GM12891 (cell line): ENCODE data around the gene CD180.

ENCODE experiments used
- POLR2A ChIP-seq: IDR thresholded peaks from 2 replicates; pipeline ENCODE4 v1.6.1; 2011; ENCODE audit warnings: low read depth, low read length, control low read depth
- POLR2AphosphoS5 ChIP-seq: IDR thresholded peaks from 2 replicates; pipeline ENCODE4 v1.6.1; 2011; ENCODE audit warnings: low read depth, low read length, control low read depth
- SPI1 ChIP-seq: IDR thresholded peaks from 2 replicates; pipeline ENCODE4 v1.6.1; 2011; ENCODE audit warnings: low read depth, low read length, control low read depth
- TAF1 ChIP-seq: IDR thresholded peaks from 2 replicates; pipeline ENCODE4 v1.6.1; 2011; ENCODE audit warnings: low read depth, low read length, control low read depth

- TF ChIP-seq POLR2A: no peak
- TF ChIP-seq TAF1: no peak
- TF ChIP-seq POLR2AphosphoS5: no peak
- no peak for TF ChIP-seq SPI1
Measured at GRCh38 chr5:67203701-67204074, 7.1 kb upstream of the CD180 start.
